Spinal cord (tissue), 10 donors: ENCODE measurements around the gene TMEM217. TPM values are rescaled to one million over a fixed set of nuclear protein-coding genes. Genes with fewer than 3 reads are reported as not detected.
A peak's percentile ranks its signal among the peaks of the same experiment; 100 is the strongest.

ENCODE experiments used
- DNase-seq, 6 donors: peaks; one replicate each; pipeline versions ENCODE4 v3.0.0 to v3.0.0-alpha.2; 2013 to 2015; ENCODE audit warnings: low spot score in 6 of 6, low read depth in 4 of 6
- H3K27ac ChIP-seq: one replicate; pipeline ENCODE4 v1.5.1; 2013; ENCODE audit warnings: low read depth, low read length, control low read depth
- H3K27me3 ChIP-seq: one replicate; pipeline ENCODE4 v1.6.1; 2013; ENCODE audit warnings: low read length; ENCODE audit not compliant: control insufficient read depth, insufficient read depth
- H3K36me3 ChIP-seq: one replicate; pipeline ENCODE4 v1.6.1; 2013; ENCODE audit warnings: low read length; ENCODE audit not compliant: control insufficient read depth, insufficient read depth
- H3K4me1 ChIP-seq: one replicate; pipeline ENCODE4 v1.6.1; 2013; ENCODE audit warnings: low read length; ENCODE audit not compliant: control insufficient read depth, insufficient read depth
- H3K4me3 ChIP-seq: one replicate; pipeline ENCODE4 v1.5.1; 2013; ENCODE audit warnings: low read depth, low read length, control low read depth
- H3K9me3 ChIP-seq: one replicate; pipeline ENCODE4 v1.6.1; 2013; ENCODE audit warnings: low read length; ENCODE audit not compliant: control insufficient read depth, insufficient read depth
- WGBS: methylation state at CpG from one replicate; pipeline ENCODE4 v1.1.5; 2013; ENCODE audit warnings: missing lambda C conversion rate; ENCODE audit not compliant: insufficient coverage; 5-methylcytosine and 5-hydroxymethylcytosine counted together
- polyA plus RNA-seq, 2 donors: library from polyadenylated mRNA; unstranded; fragments of 120-200 nt; gene quantifications; one replicate each; pipeline ENCODE4 v1.2.1, GENCODE V29; 2013; ENCODE audit not compliant: insufficient read length in 2 of 2
- total RNA-seq, 2 donors: library from RNA; depleted of rRNA in 1 of 2; stranded (reverse); fragments of 120-200 nt in 1 of 2; fragments of >200 nt in 1 of 2; gene quantifications; one replicate each; pipeline versions ENCODE4 v1.2.3 to v1.2.4, GENCODE V29; 2013 to 2014
- donor health status: healthy.

The TMEM217 gene
- total and polyA plus RNA-seq, 4 donors, result 0.71 to 1.6 (median 1.3) TPM

GRCh38 chr6:37171970-37172812 lies 85.8 kb downstream of the TMEM217 start:
- Histone ChIP-seq H3K27ac (peak overlapping the region; percentile 86), H3K36me3 (peaks cover 38% of the 10 kb centered on the region)

GRCh38 chr6:37171201-37171969 lies 86.6 kb downstream of the TMEM217 start:
- no peaks in the 10 kb centered on the region for H3K9me3 ChIP-seq
- peaks cover 23% of the 10 kb centered on the region for H3K4me1 ChIP-seq
- DNase-seq, result peak in 4 of 6 donors; percentile 26 to 68 (median 36)
- peaks cover 38% of the 10 kb centered on the region for H3K36me3 ChIP-seq
- under 1% methylated on average over 45 of the region's 45 CpGs for WGBS
- H3K4me3 ChIP-seq, result peak overlapping the region; percentile 67
- no peaks in the 10 kb centered on the region for H3K27me3 ChIP-seq
- peak overlapping the region; percentile 86 for H3K27ac ChIP-seq

More at GRCh38 chr6:37171970-37172812, 85.8 kb downstream of the TMEM217 start:
- peak overlapping the region; percentile 67 for H3K4me3 ChIP-seq
- no peaks in the 10 kb centered on the region for H3K9me3 ChIP-seq
- DNase-seq, result peak in 5 of 6 donors; percentile 72 to 96 (median 85)
- WGBS, result 12% methylated on average over 9 of the region's 17 CpGs
- H3K27me3 ChIP-seq, result no peaks in the 10 kb centered on the region
- peaks cover 23% of the 10 kb centered on the region for H3K4me1 ChIP-seq

GRCh38 chr6:37170273-37171200 lies 87.4 kb downstream of the TMEM217 start:
- no peaks in the 10 kb centered on the region for H3K9me3 ChIP-seq
- H3K4me3 ChIP-seq, result peak overlapping the region; percentile 67
- DNase-seq, result peak in 4 of 6 donors; percentile 20 to 76 (median 51)
- H3K36me3 ChIP-seq, result peaks cover 32% of the 10 kb centered on the region
- WGBS, result under 1% methylated on average over 92 of the region's 92 CpGs
- H3K27ac ChIP-seq, result peak overlapping the region; percentile 86
- H3K27me3 ChIP-seq, result no peaks in the 10 kb centered on the region
- peaks cover 23% of the 10 kb centered on the region for H3K4me1 ChIP-seq

GRCh38 chr6:37169496-37170272 lies 88.3 kb downstream of the TMEM217 start, which contains the start of gene PIM1:
Gene PIM1 (plus strand): TSS chr6:37170152. CDS start chr6:37170576, 424 bp downstream.
- Histone ChIP-seq H3K27me3 (no peaks in the 10 kb centered on the region), H3K27ac (peak within 1 kb of the TSS; percentile 97), H3K9me3 (no peaks in the 10 kb centered on the region), H3K4me1 (peaks cover 23% of the 10 kb centered on the region), H3K36me3 (peaks cover 27% of the 10 kb centered on the region), H3K4me3 (peak within 1 kb of the TSS; percentile 85)
- DNase-seq, result peak; percentile 89 to 100 (median 98)
- 0% methylated on average over 63 of the region's 90 CpGs for WGBS

GRCh38 chr6:37168811-37169495 lies 89.0 kb downstream of the TMEM217 start:
- H3K9me3 ChIP-seq, result no peaks in the 10 kb centered on the region
- DNase-seq, result peak in 3 of 6 donors; percentile 35 to 87 (median 57)
- H3K27ac ChIP-seq, result peak overlapping the region; percentile 97
- no peaks in the 10 kb centered on the region for H3K27me3 ChIP-seq
- 2% methylated on average over 22 of the region's 29 CpGs for WGBS
- peaks cover 23% of the 10 kb centered on the region for H3K4me1 ChIP-seq
- peak overlapping the region; percentile 85 for H3K4me3 ChIP-seq
- peaks cover 20% of the 10 kb centered on the region for H3K36me3 ChIP-seq

GRCh38 chr6:37168163-37168758 lies 89.7 kb downstream of the TMEM217 start:
- no peaks in the 10 kb centered on the region for H3K27me3 ChIP-seq
- H3K9me3 ChIP-seq, result no peaks in the 10 kb centered on the region
- no peak overlapping the region for H3K4me3 ChIP-seq
- H3K36me3 ChIP-seq, result peaks cover 14% of the 10 kb centered on the region
- H3K27ac ChIP-seq, result peak overlapping the region; percentile 97
- WGBS, result 57% methylated on average over 2 of the region's 5 CpGs
- peaks cover 23% of the 10 kb centered on the region for H3K4me1 ChIP-seq
- peak in 1 of 6 donors; percentile 47 for DNase-seq

GRCh38 chr6:37162740-37163139 lies 95.2 kb downstream of the TMEM217 start:
- Histone ChIP-seq H3K9me3 (no peaks in the 10 kb centered on the region), H3K36me3 (no peaks in the 10 kb centered on the region), H3K4me3 (no peak overlapping the region), H3K27ac (no peak overlapping the region), H3K27me3 (no peaks in the 10 kb centered on the region), H3K4me1 (no peaks in the 10 kb centered on the region)
- no peak for DNase-seq
- WGBS, result no CpG with 5 or more reads among the region's 4 CpGs
